CD4-positive, CD25-positive, alpha-beta regulatory T cell (primary cell): Measurements from ENCODE around the gene LIPC. TPM values are rescaled to one million over a fixed set of nuclear protein-coding genes. Genes with fewer than 3 reads are reported as not detected.

Source experiments
- ATAC-seq, 2 donors: fragments of 150-1000 bp; cut with Tn5 transposase; one replicate each; pipeline ENCODE4 v1.10.0; 2021; ENCODE audit warnings: low read depth in 2 of 2, moderate number of reproducible peaks in 2 of 2, moderate library complexity in 1 of 2
- DNase-seq, 3 donors: peaks; one replicate each; pipeline versions ENCODE4 v3.0.0 to v3.0.0-alpha.2; 2012 to 2022; ENCODE audit warnings: mixed read lengths in 1 of 3
- H3K27ac ChIP-seq: one replicate; pipeline ENCODE4 v1.7.0; 2013; ENCODE audit warnings: mild to moderate bottlenecking, low read length; ENCODE audit not compliant: insufficient read depth, poor library complexity, severe bottlenecking
- H3K27me3 ChIP-seq: one replicate; pipeline ENCODE4 v1.7.0; 2013; ENCODE audit warnings: low read length; ENCODE audit not compliant: control insufficient read depth, insufficient read depth
- H3K36me3 ChIP-seq: one replicate; pipeline ENCODE4 v1.7.0; 2013; ENCODE audit warnings: mild to moderate bottlenecking, low read length, moderate library complexity; ENCODE audit not compliant: control insufficient read depth, insufficient read depth
- H3K4me1 ChIP-seq: 2 replicates; pipeline ENCODE4 v1.7.0; 2013; ENCODE audit warnings: mild to moderate bottlenecking, low read length; ENCODE audit not compliant: insufficient read depth, control insufficient read depth, poor library complexity, severe bottlenecking
- H3K4me3 ChIP-seq: one replicate; pipeline ENCODE4 v1.7.0; 2013; ENCODE audit warnings: low read depth, mild to moderate bottlenecking, low read length, moderate library complexity
- H3K9me3 ChIP-seq, 2 experiments: 1 replicate in 1 of 2; 2 replicates in 1 of 2; pipeline ENCODE4 v1.7.0; 2013; ENCODE audit warnings: low read length in 2 of 2, mild to moderate bottlenecking in 1 of 2, moderate library complexity in 1 of 2; ENCODE audit not compliant: control insufficient read depth in 2 of 2
- H3K27ac Mint-ChIP-seq, 3 donors: one replicate each; pipeline ENCODE4 v1.8.0; 2020 to 2022; ENCODE audit warnings: mild to moderate bottlenecking in 3 of 3, mixed read lengths in 3 of 3, moderate library complexity in 2 of 3
- H3K27me3 Mint-ChIP-seq: one replicate; pipeline ENCODE4 v1.8.0; 2022; ENCODE audit warnings: mild to moderate bottlenecking, mixed read lengths
- H3K36me3 Mint-ChIP-seq: one replicate; pipeline ENCODE4 v1.8.0; 2020; ENCODE audit warnings: mixed read lengths
- H3K4me1 Mint-ChIP-seq, 4 donors: one replicate each; pipeline ENCODE4 v1.8.0; 2020 to 2022; ENCODE audit warnings: mixed read lengths in 4 of 4, mild to moderate bottlenecking in 1 of 4
- H3K4me3 Mint-ChIP-seq, 4 donors: one replicate each; pipeline ENCODE4 v1.8.0; 2020 to 2022; ENCODE audit warnings: mild to moderate bottlenecking in 4 of 4, mixed read lengths in 4 of 4, moderate library complexity in 3 of 4
- H3K9me3 Mint-ChIP-seq, 7 donors: one replicate each; pipeline ENCODE4 v1.8.0; 2020 to 2022; ENCODE audit warnings: mixed read lengths in 7 of 7, mild to moderate bottlenecking in 3 of 7, moderate library complexity in 2 of 7
- polyA plus RNA-seq, 4 donors: library from polyadenylated mRNA; unstranded; fragments of 300-500 nt; fragmentation: Illumina TruSeq; gene quantifications; one replicate each; pipeline ENCODE4 v1.2.3, GENCODE V29; 2021
- total RNA-seq: library from RNA; stranded (reverse); gene quantifications from one replicate; pipeline ENCODE4 v1.2.3, GENCODE V29; 2022

The LIPC gene
- total and polyA plus RNA-seq, 5 donors from 2014 or later, result 0.54 to 1.7 (median 1.6) TPM

DNA sequence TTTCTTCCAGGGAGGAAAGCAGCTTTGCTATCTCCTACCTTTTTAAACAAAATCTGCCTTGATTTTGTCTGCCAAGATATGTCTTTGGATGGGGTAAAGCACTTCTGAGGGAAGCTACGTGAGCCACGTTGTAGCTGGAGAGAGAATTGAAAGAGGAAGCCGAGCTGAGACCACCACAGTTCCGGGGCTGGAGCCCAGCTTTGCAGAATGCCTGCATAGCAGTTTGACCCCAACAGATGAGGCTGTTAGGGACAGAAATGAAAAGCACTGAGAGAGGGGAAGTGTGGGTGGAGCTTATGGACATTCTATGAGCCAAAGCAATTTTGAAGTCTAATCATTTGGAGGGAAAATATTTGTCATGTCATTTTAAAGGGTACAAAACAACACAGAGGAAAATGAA, 45.4 kb downstream of the LIPC start:
- Histone ChIP-seq H3K4me3 (no peak overlapping the region), H3K27ac (no peak overlapping the region), H3K9me3 (no peaks in the 10 kb centered on the region), H3K36me3 (no peaks in the 10 kb centered on the region), H3K27me3 (no peaks in the 10 kb centered on the region), H3K4me1 (peaks cover 45% of the 10 kb centered on the region)
- ATAC-seq (no peak), DNase-seq (peak in 1 of 3 donors; percentile 67)
- H3K4me3 Mint-ChIP-seq, result peak overlapping the region in 1 of 4 donors; percentile 54
- H3K27ac Mint-ChIP-seq, result peak overlapping the region; percentile 89 to 95 (median 90)
- H3K9me3 Mint-ChIP-seq, result no peaks in the 10 kb centered on the region
- no peaks in the 10 kb centered on the region for H3K36me3 Mint-ChIP-seq
- H3K27me3 Mint-ChIP-seq, result no peaks in the 10 kb centered on the region
- H3K4me1 Mint-ChIP-seq, result peaks cover 31 to 58% (median 45%) of the 10 kb centered on the region in 4 donors

- Histone ChIP-seq H3K27me3 (no peaks in the 10 kb centered on the region), H3K4me1 (peaks cover 37% of the 10 kb centered on the region), H3K36me3 (no peaks in the 10 kb centered on the region), H3K9me3 (no peaks in the 10 kb centered on the region), H3K27ac (no peak overlapping the region), H3K4me3 (no peak overlapping the region)
- no peak for ATAC-seq
- H3K4me3 Mint-ChIP-seq, result no peak overlapping the region
- no peaks in the 10 kb centered on the region for H3K9me3 Mint-ChIP-seq
- no peaks in the 10 kb centered on the region for H3K36me3 Mint-ChIP-seq
- H3K27ac Mint-ChIP-seq, result peak overlapping the region; percentile 89 to 95 (median 90)
- DNase-seq, result no peak
- no peaks in the 10 kb centered on the region for H3K27me3 Mint-ChIP-seq
- peaks cover 30 to 53% (median 42%) of the 10 kb centered on the region in 4 donors for H3K4me1 Mint-ChIP-seq
Observed at GRCh38 chr15:58478035-58478434, 46.2 kb downstream of the LIPC start.

GRCh38 chr15:58478579-58478978, 46.8 kb downstream of the LIPC start:
- Mint-ChIP-seq H3K4me3 (peak overlapping the region in 1 of 4 donors; percentile 2), H3K9me3 (no peaks in the 10 kb centered on the region), H3K27me3 (no peaks in the 10 kb centered on the region), H3K27ac (peak overlapping the region in 1 of 3 donors; percentile 90), H3K36me3 (no peaks in the 10 kb centered on the region), H3K4me1 (peaks cover 24 to 53% (median 40%) of the 10 kb centered on the region in 4 donors)
- Histone ChIP-seq H3K4me1 (peaks cover 32% of the 10 kb centered on the region), H3K27ac (no peak overlapping the region), H3K9me3 (no peaks in the 10 kb centered on the region), H3K27me3 (no peaks in the 10 kb centered on the region), H3K36me3 (no peaks in the 10 kb centered on the region), H3K4me3 (no peak overlapping the region)
- ATAC-seq, result no peak
- no peak for DNase-seq

GRCh38 chr15:58479941-58480340, 48.1 kb downstream of the LIPC start:
- Mint-ChIP-seq H3K9me3 (no peaks in the 10 kb centered on the region), H3K4me3 (no peak overlapping the region), H3K4me1 (peaks cover 23 to 53% (median 42%) of the 10 kb centered on the region in 4 donors)

DNA sequence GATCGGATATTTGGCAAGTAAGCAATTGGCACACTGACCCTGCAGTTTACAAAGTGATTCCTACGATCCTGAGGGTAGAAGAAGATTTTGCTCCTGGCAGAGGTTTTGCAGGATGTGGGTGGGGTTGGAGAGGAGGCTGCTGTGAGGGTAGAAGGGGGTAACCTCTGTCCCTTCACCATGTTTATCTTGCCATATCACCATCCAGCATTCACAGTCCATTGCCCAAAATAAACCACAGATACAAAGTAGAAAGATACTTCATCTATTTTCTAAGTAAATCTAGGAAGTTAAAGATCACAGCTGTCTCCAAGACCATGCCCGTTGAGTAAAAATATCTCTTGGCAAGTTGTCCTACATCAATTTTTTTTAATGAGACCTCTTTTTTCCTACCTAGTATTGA, 51.6 kb downstream of the LIPC start:
- H3K27me3 Mint-ChIP-seq, result no peaks in the 10 kb centered on the region
- Histone ChIP-seq H3K4me1 (peaks cover 36% of the 10 kb centered on the region), H3K27ac (no peak overlapping the region), H3K4me3 (no peak overlapping the region), H3K36me3 (no peaks in the 10 kb centered on the region), H3K27me3 (no peaks in the 10 kb centered on the region), H3K9me3 (no peaks in the 10 kb centered on the region)
- peaks cover 0 to 3% (median 0%) of the 10 kb centered on the region in 7 donors for H3K9me3 Mint-ChIP-seq
- no peak for ATAC-seq
- H3K27ac Mint-ChIP-seq, result peak overlapping the region in 1 of 3 donors; percentile 86
- H3K36me3 Mint-ChIP-seq, result no peaks in the 10 kb centered on the region
- no peak for DNase-seq
- H3K4me3 Mint-ChIP-seq, result peak overlapping the region in 1 of 4 donors; percentile 1
- H3K4me1 Mint-ChIP-seq, result peaks cover 11 to 51% (median 32%) of the 10 kb centered on the region in 4 donors

More at GRCh38 chr15:58479941-58480340, 48.1 kb downstream of the LIPC start:
- H3K27ac ChIP-seq, result no peak overlapping the region
- H3K4me3 ChIP-seq, result no peak overlapping the region
- peaks cover 32% of the 10 kb centered on the region for H3K4me1 ChIP-seq
- Mint-ChIP-seq H3K36me3 (no peaks in the 10 kb centered on the region), H3K27me3 (no peaks in the 10 kb centered on the region), H3K27ac (no peak overlapping the region)
- DNase-seq, result no peak
- no peak for ATAC-seq
- H3K27me3 ChIP-seq, result no peaks in the 10 kb centered on the region
- H3K9me3 ChIP-seq, result no peaks in the 10 kb centered on the region
- H3K36me3 ChIP-seq, result no peaks in the 10 kb centered on the region

- H3K9me3 Mint-ChIP-seq, result peaks cover 0 to 6% (median 3%) of the 10 kb centered on the region in 7 donors
- H3K4me3 ChIP-seq, result peak overlapping the region; percentile 67
- peak; percentile 83 to 84 for ATAC-seq
- H3K27ac Mint-ChIP-seq, result peak overlapping the region; percentile 81 to 96 (median 86)
- H3K4me1 ChIP-seq, result peaks cover 36% of the 10 kb centered on the region
- H3K36me3 ChIP-seq, result no peaks in the 10 kb centered on the region
- H3K27ac ChIP-seq, result peak overlapping the region; percentile 53
- no peaks in the 10 kb centered on the region for H3K27me3 Mint-ChIP-seq
- H3K4me1 Mint-ChIP-seq, result peaks cover 11 to 52% (median 29%) of the 10 kb centered on the region in 4 donors
- H3K36me3 Mint-ChIP-seq, result no peaks in the 10 kb centered on the region
- H3K27me3 ChIP-seq, result no peaks in the 10 kb centered on the region
- H3K9me3 ChIP-seq, result peaks cover 0 to 7% of the 10 kb centered on the region in 2 experiments
- H3K4me3 Mint-ChIP-seq, result peak overlapping the region; percentile 58 to 82 (median 72)
- DNase-seq, result peak in 2 of 3 donors; percentile 34 to 96
Observed at GRCh38 chr15:58484791-58485600, 53.2 kb downstream of the LIPC start.

- H3K27ac Mint-ChIP-seq, result peak overlapping the region; percentile 81 to 95 (median 86)
- Histone ChIP-seq H3K27ac (no peak overlapping the region), H3K27me3 (no peaks in the 10 kb centered on the region), H3K36me3 (no peaks in the 10 kb centered on the region), H3K4me3 (no peak overlapping the region), H3K9me3 (peaks cover 0 to 7% of the 10 kb centered on the region in 2 experiments), H3K4me1 (peaks cover 36% of the 10 kb centered on the region)
- H3K9me3 Mint-ChIP-seq, result peaks cover 0 to 6% (median 3%) of the 10 kb centered on the region in 7 donors
- peaks cover 11 to 52% (median 29%) of the 10 kb centered on the region in 4 donors for H3K4me1 Mint-ChIP-seq
- no peaks in the 10 kb centered on the region for H3K36me3 Mint-ChIP-seq
- DNase-seq (peak in 1 of 3 donors; percentile 38), ATAC-seq (no peak)
- H3K4me3 Mint-ChIP-seq, result peak overlapping the region in 1 of 4 donors; percentile 51
- no peaks in the 10 kb centered on the region for H3K27me3 Mint-ChIP-seq
Observed at GRCh38 chr15:58486062-58486461, 54.3 kb downstream of the LIPC start.
